IMR-90 (cell line): Measurements from ENCODE around the gene RAB27B. TPM values are rescaled to one million over a fixed set of nuclear protein-coding genes. Genes with fewer than 3 reads are reported as not detected.

Experiments
- ATAC-seq: fragments of 200-7000 bp; cut with Tn5 transposase; 2 replicates; pipeline ENCODE4 v1.9.1; 2020; ENCODE audit warnings: low read depth, mild to moderate bottlenecking, moderate library complexity
- BruUV-seq: library from RNA; stranded (reverse); fragments of 400-500 nt; replicated peaks from 2 replicates; lab custom pipeline; 2021; lab: Mats Ljungman, UMichigan
- CTCF ChIA-PET: fragments of 300-600 bp; formaldehyde crosslinking; extraction: SDS; loops from one replicate; lab custom pipeline; 2021; ENCODE audit warnings: antibody characterized with exemption; lab: Yijun Ruan, JAX
- POLR2A ChIA-PET: fragments of 300-600 bp; sonication (Branson Sonifier 250); formaldehyde crosslinking; loops from one replicate; lab custom pipeline; 2022; ENCODE audit warnings: antibody characterized with exemption; ENCODE audit not compliant: unreplicated experiment; lab: Charles Lee
- DNase-seq: peaks from one replicate; pipeline ENCODE4 v3.0.0; 2013
- H2AFZ ChIP-seq: replicated peaks from 2 replicates; pipeline ENCODE3; 2013; ENCODE audit warnings: low read length, mild to moderate bottlenecking; ENCODE audit not compliant: poor library complexity
- H2AK5ac ChIP-seq: 2 replicates; pipeline ENCODE4 v1.6.1; 2013; ENCODE audit warnings: low read depth, low read length, inconsistent platforms
- H2AK9ac ChIP-seq: replicated peaks from 2 replicates; pipeline ENCODE3; 2013; ENCODE audit warnings: mild to moderate bottlenecking, low read depth, low read length, moderate library complexity; ENCODE audit not compliant: poor library complexity
- H2BK120ac ChIP-seq: 2 replicates; pipeline ENCODE4 v1.6.1; 2013; ENCODE audit warnings: low read depth, low read length, inconsistent platforms
- H2BK15ac ChIP-seq: 3 replicates; pipeline ENCODE4 v1.6.1; 2013; ENCODE audit warnings: low read depth, low read length, inconsistent platforms
- H2BK20ac ChIP-seq: 2 replicates; pipeline ENCODE4 v1.6.1; 2013; ENCODE audit warnings: low read depth, mild to moderate bottlenecking, inconsistent platforms, low read length, moderate library complexity
- H2BK5ac ChIP-seq: 2 replicates; pipeline ENCODE4 v1.6.1; 2013; ENCODE audit warnings: mild to moderate bottlenecking, low read depth, low read length, inconsistent platforms; ENCODE audit not compliant: poor library complexity, severe bottlenecking
- H3K14ac ChIP-seq: replicated peaks from 2 replicates; pipeline ENCODE4 v1.6.1; 2013; ENCODE audit warnings: low read depth, low read length, inconsistent platforms
- H3K18ac ChIP-seq: 2 replicates; pipeline ENCODE4 v1.6.1; 2013; ENCODE audit warnings: low read depth, low read length, control low read depth
- H3K23ac ChIP-seq: 2 replicates; pipeline ENCODE4 v1.6.1; 2013; ENCODE audit warnings: low read depth, low read length, inconsistent platforms
- H3K27ac ChIP-seq: 2 replicates; pipeline ENCODE4 v1.5.1; 2013; ENCODE audit warnings: mild to moderate bottlenecking, control low read depth, low read length; ENCODE audit not compliant: insufficient read depth
- H3K27me3 ChIP-seq: 2 replicates; pipeline ENCODE4 v1.6.1; 2013; ENCODE audit warnings: low read length; ENCODE audit not compliant: control insufficient read depth, insufficient read depth
- H3K36me3 ChIP-seq: 2 replicates; pipeline ENCODE4 v1.6.1; 2013; ENCODE audit warnings: low read length, mixed read lengths; ENCODE audit not compliant: control insufficient read depth, insufficient read depth
- H3K4ac ChIP-seq: 2 replicates; pipeline ENCODE4 v1.6.1; 2013; ENCODE audit warnings: low read depth, low read length, inconsistent platforms
- H3K4me1 ChIP-seq: 2 replicates; pipeline ENCODE4 v1.6.1; 2013; ENCODE audit warnings: low read length, mixed read lengths; ENCODE audit not compliant: control insufficient read depth, insufficient read depth
- H3K4me2 ChIP-seq: 2 replicates; pipeline ENCODE4 v1.6.1; 2013; ENCODE audit warnings: low read depth, mild to moderate bottlenecking, control low read depth, low read length, moderate library complexity
- H3K4me3 ChIP-seq: 2 replicates; pipeline ENCODE4 v1.5.1; 2013; ENCODE audit warnings: low read depth, mild to moderate bottlenecking, control low read depth, low read length, moderate library complexity; ENCODE audit not compliant: insufficient read depth
- H3K56ac ChIP-seq: 2 replicates; pipeline ENCODE4 v1.6.1; 2013; ENCODE audit warnings: low read length, inconsistent platforms; ENCODE audit not compliant: insufficient read depth; ENCODE audit errors: extremely low read depth
- H3K79me1 ChIP-seq, 2 experiments: 2 replicates each; pipeline ENCODE4 v1.6.1; 2013; ENCODE audit warnings: low read length in 2 of 2, inconsistent platforms in 1 of 2, low read depth in 1 of 2
- H3K9ac ChIP-seq: 2 replicates; pipeline ENCODE4 v1.6.1; 2013; ENCODE audit warnings: low read depth, low read length, control low read depth
- H3K9me1 ChIP-seq: 2 replicates; pipeline ENCODE4 v1.6.1; 2013; ENCODE audit warnings: low read length, inconsistent platforms; ENCODE audit not compliant: insufficient read depth
- H3K9me3 ChIP-seq: 2 replicates; pipeline ENCODE4 v1.6.1; 2013; ENCODE audit warnings: low read length; ENCODE audit not compliant: control insufficient read depth, insufficient read depth
- H4K20me1 ChIP-seq: 2 replicates; pipeline ENCODE4 v1.6.1; 2013; ENCODE audit warnings: low read length, inconsistent platforms; ENCODE audit not compliant: insufficient read depth
- H4K5ac ChIP-seq: 2 replicates; pipeline ENCODE4 v1.6.1; 2013; ENCODE audit warnings: mild to moderate bottlenecking, low read depth, low read length, control low read depth
- H4K8ac ChIP-seq, 2 experiments: 2 replicates each; pipeline ENCODE4 v1.6.1; 2013; ENCODE audit warnings: low read depth in 2 of 2, low read length in 2 of 2, control low read depth in 1 of 2, inconsistent platforms in 1 of 2
- H4K91ac ChIP-seq: 2 replicates; pipeline ENCODE4 v1.6.1; 2013; ENCODE audit warnings: low read depth, low read length, inconsistent platforms; ENCODE audit not compliant: insufficient read depth
- NFE2L2 ChIP-seq: fragments of 150-350 bp; IDR thresholded peaks from 2 replicates; pipeline ENCODE4 v1.6.1; 2016; ENCODE audit warnings: low read depth, mild to moderate bottlenecking, low read length
- WGBS, 2 experiments: methylation state at CpG; one replicate each; pipeline versions ENCODE4 v1.1.5 to v1.1.7; 2013; ENCODE audit warnings: missing lambda C conversion rate in 2 of 2; ENCODE audit not compliant: insufficient read length in 1 of 2; ENCODE audit errors: extremely low coverage in 2 of 2; 5-methylcytosine and 5-hydroxymethylcytosine counted together
- dilution Hi-C: fragments of 300-500 bp; cut with HindIII; formaldehyde crosslinking; loops from one replicate; pipeline ENCODE4 v1.14.3; 2018; ENCODE audit warnings: low sequenced_read_pairs; ENCODE audit not compliant: unreplicated experiment
- in situ Hi-C: fragments of 300-500 bp; cut with MboI; formaldehyde crosslinking; loops from 3 replicates; pipeline ENCODE4 v1.14.3; 2019; ENCODE audit warnings: low sequenced_read_pairs, inconsistent platforms, mixed read lengths
- intact Hi-C: fragments of 100-400 bp; cut with micrococcal nuclease; formaldehyde crosslinking; loops from 2 replicates; pipeline ENCODE4 v1.10.0; 2022
- polyA plus RNA-seq, 3 experiments: library from polyadenylated mRNA; depleted of rRNA; stranded (reverse); fragments of >200 nt; gene quantifications; 2 replicates each; pipeline ENCODE4 v1.2.3, GENCODE V29; 2012; ENCODE audit warnings: low replicate concordance in 1 of 3
- total RNA-seq: library from RNA; depleted of rRNA; stranded (reverse); fragments of >200 nt; gene quantifications from 2 replicates; pipeline ENCODE4 v1.2.3, GENCODE V29; 2012

RAB27B gene
- total and polyA plus RNA-seq, 2 of the 4 experiments (the other 2 are of a cell fraction) = 0.24 to 1.3 TPM

DNA sequence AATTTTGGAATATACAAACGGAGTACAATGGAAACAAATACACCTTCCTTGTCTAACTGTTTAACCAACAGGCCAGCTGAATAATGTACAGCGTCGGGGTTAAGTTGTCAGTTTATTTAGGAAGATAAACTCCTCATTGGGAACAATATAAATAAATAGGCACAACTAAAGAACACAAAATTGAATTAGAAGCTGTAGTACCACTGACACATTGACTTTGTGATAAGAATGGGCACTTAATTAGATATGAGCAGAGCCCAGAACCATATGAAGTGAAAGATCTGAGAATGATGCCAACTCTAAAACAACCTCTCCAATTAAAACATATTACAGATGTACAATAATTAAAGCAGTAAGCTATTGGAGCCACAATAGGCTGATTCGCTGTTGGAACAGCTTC is 86.5 kb downstream of the RAB27B start:
- no peak overlapping the region for H4K8ac ChIP-seq
- ChIA-PET CTCF (interaction anchor here (0.9 kb wide), 1 partner anchor 20 kb away, joined by 3 read pairs; no protein-coding TSS in a partner anchor), POLR2A (no interaction called here)
- DNase-seq = no peak
- H3K27me3 ChIP-seq = no peaks in the 10 kb centered on the region
- H3K27ac ChIP-seq = no peak overlapping the region
- no peak overlapping the region for H3K18ac ChIP-seq
- no peak overlapping the region for H3K56ac ChIP-seq
- H2BK5ac ChIP-seq = no peak overlapping the region
- dilution Hi-C loops = no loop called here
- no peak overlapping the region for H2AFZ ChIP-seq
- no peaks in the 10 kb centered on the region for H3K4me1 ChIP-seq
- H2BK20ac ChIP-seq = no peak overlapping the region
- H2BK15ac ChIP-seq = no peak overlapping the region
- WGBS, 2 experiments = no CpG with 5 or more reads among the region's 4 CpGs
- H2AK5ac ChIP-seq = no peak overlapping the region
- no peaks in the 10 kb centered on the region for H3K79me1 ChIP-seq
- no peak overlapping the region for H4K91ac ChIP-seq
- H3K4me3 ChIP-seq = no peak overlapping the region
- peaks cover 8% of the 10 kb centered on the region for H3K36me3 ChIP-seq
- no peak for ATAC-seq
- no peak overlapping the region for H3K9ac ChIP-seq
- no peak overlapping the region for H4K5ac ChIP-seq
- no peaks in the 10 kb centered on the region for H3K9me3 ChIP-seq
- no peak overlapping the region for H3K14ac ChIP-seq
- in situ Hi-C loops = no loop called here
- no TSS peak for BruUV-seq
- H3K23ac ChIP-seq = no peak overlapping the region
- no peaks in the 10 kb centered on the region for H4K20me1 ChIP-seq
- H3K4ac ChIP-seq = no peak overlapping the region
- H2AK9ac ChIP-seq = no peak overlapping the region
- H2BK120ac ChIP-seq = no peak overlapping the region
- no peak for TF ChIP-seq NFE2L2
- H3K4me2 ChIP-seq = no peak overlapping the region
- intact Hi-C loops = no loop called here
- peaks cover 5% of the 10 kb centered on the region for H3K9me1 ChIP-seq
